Naive thymus-derived CD4-positive, alpha-beta T cell (primary cell): ENCODE measurements around the gene SYCN. TPM values are rescaled to one million over a fixed set of nuclear protein-coding genes. Genes with fewer than 3 reads are reported as not detected.
A peak's percentile ranks its signal among the peaks of the same experiment; 100 is the strongest.

ENCODE experiments used
- ATAC-seq: fragments of 150-1000 bp; cut with Tn5 transposase; 2 replicates; pipeline ENCODE4 v1.10.0; 2021; ENCODE audit warnings: mild to moderate bottlenecking, moderate library complexity
- CTCF ChIA-PET: fragments of 350-600 bp; sonication (Branson Sonifier 250); formaldehyde crosslinking; loops from one replicate; lab custom pipeline; 2021; ENCODE audit warnings: antibody characterized with exemption; lab: Charles Lee
- POLR2A ChIA-PET: fragments of 350-600 bp; sonication (Branson Sonifier 250); formaldehyde crosslinking; loops from one replicate; lab custom pipeline; 2021; ENCODE audit warnings: antibody characterized with exemption, inconsistent platforms; lab: Charles Lee
- DNase-seq, 9 donors: peaks; one replicate each; pipeline versions ENCODE4 v3.0.0 to v3.0.0-alpha.2; 2020 to 2022; ENCODE audit warnings: mixed read lengths in 1 of 9
- H3K27ac ChIP-seq: one replicate; pipeline ENCODE4 v1.7.0; 2013; ENCODE audit warnings: mild to moderate bottlenecking, low read depth, low read length, moderate library complexity
- H3K27me3 ChIP-seq, 2 donors: one replicate each; pipeline ENCODE4 v1.7.0; 2013; ENCODE audit warnings: low read length in 2 of 2, mild to moderate bottlenecking in 2 of 2, moderate library complexity in 2 of 2; ENCODE audit not compliant: control insufficient read depth in 2 of 2, insufficient read depth in 2 of 2
- H3K36me3 ChIP-seq, 3 experiments: 1 replicate in 2 of 3; 2 replicates in 1 of 3; pipeline ENCODE4 v1.7.0; 2013; ENCODE audit warnings: low read length in 3 of 3, mild to moderate bottlenecking in 3 of 3, moderate library complexity in 1 of 3; ENCODE audit not compliant: insufficient read depth in 3 of 3, control insufficient read depth in 2 of 3
- H3K4me1 ChIP-seq, 2 donors: one replicate each; pipeline ENCODE4 v1.7.0; 2013; ENCODE audit warnings: low read length in 2 of 2, mild to moderate bottlenecking in 2 of 2, moderate library complexity in 1 of 2; ENCODE audit not compliant: control insufficient read depth in 2 of 2, insufficient read depth in 2 of 2
- H3K4me3 ChIP-seq: 2 replicates; pipeline ENCODE4 v1.7.0; 2013; ENCODE audit warnings: mild to moderate bottlenecking, low read length
- H3K9me3 ChIP-seq, 3 experiments: 1 replicate in 2 of 3; 2 replicates in 1 of 3; pipeline ENCODE4 v1.7.0; 2013; ENCODE audit warnings: low read length in 3 of 3; ENCODE audit not compliant: control insufficient read depth in 2 of 3
- H3K27ac Mint-ChIP-seq, 9 donors: one replicate each; pipeline ENCODE4 v1.8.0; 2020 to 2022; ENCODE audit warnings: mixed read lengths in 9 of 9, mild to moderate bottlenecking in 8 of 9, moderate library complexity in 5 of 9, inconsistent platforms in 2 of 9
- H3K27me3 Mint-ChIP-seq, 5 donors: one replicate each; pipeline ENCODE4 v1.8.0; 2021 to 2022; ENCODE audit warnings: mixed read lengths in 5 of 5, mild to moderate bottlenecking in 1 of 5
- H3K36me3 Mint-ChIP-seq, 5 donors: one replicate each; pipeline ENCODE4 v1.8.0; 2020 to 2022; ENCODE audit warnings: mixed read lengths in 5 of 5, mild to moderate bottlenecking in 3 of 5, inconsistent platforms in 1 of 5
- H3K4me1 Mint-ChIP-seq, 7 donors: one replicate each; pipeline ENCODE4 v1.8.0; 2020 to 2022; ENCODE audit warnings: mixed read lengths in 7 of 7, mild to moderate bottlenecking in 3 of 7, inconsistent platforms in 1 of 7
- H3K4me3 Mint-ChIP-seq, 10 donors: one replicate each; pipeline ENCODE4 v1.8.0; 2020 to 2022; ENCODE audit warnings: mild to moderate bottlenecking in 10 of 10, mixed read lengths in 10 of 10, moderate library complexity in 6 of 10, inconsistent platforms in 2 of 10
- H3K9me3 Mint-ChIP-seq, 11 donors: one replicate each; pipeline ENCODE4 v1.8.0; 2020 to 2022; ENCODE audit warnings: mixed read lengths in 11 of 11, mild to moderate bottlenecking in 4 of 11, inconsistent platforms in 1 of 11, moderate library complexity in 1 of 11
- intact Hi-C, 2 donors: fragments of 100-400 bp; cut with micrococcal nuclease; formaldehyde crosslinking; loops; one replicate each; pipeline ENCODE4 v1.15.1; 2023
- polyA plus RNA-seq, 2 donors: library from polyadenylated mRNA; unstranded; fragments of 300-500 nt; fragmentation: Illumina TruSeq; gene quantifications; one replicate each; pipeline ENCODE4 v1.2.3, GENCODE V29; 2021
- total RNA-seq, 6 experiments: library from RNA in 5 of 6; stranded (reverse) in 5 of 6; gene quantifications; 1 replicate in 5 of 6; 2 replicates in 1 of 6; pipeline ENCODE4 v1.2.3 and lab custom pipeline; 2021 to 2026

Gene SYCN
- total and polyA plus RNA-seq, 7 experiments from 2014 or later: not detected

GRCh38 chr19:39190768-39191167 lies 13.3 kb downstream of the SYCN start:
- H3K4me1 ChIP-seq: peaks cover 2 to 4% of the 10 kb centered on the region in 2 donors
- no peaks in the 10 kb centered on the region for H3K9me3 Mint-ChIP-seq
- DNase-seq (no peak), ATAC-seq (no peak)
- peaks cover 22 to 51% (median 28%) of the 10 kb centered on the region in 5 donors for H3K27me3 Mint-ChIP-seq
- no peak overlapping the region for H3K27ac Mint-ChIP-seq
- H3K4me3 ChIP-seq: no peak overlapping the region
- no peaks in the 10 kb centered on the region for H3K36me3 Mint-ChIP-seq
- intact Hi-C loops: no loop called here
- H3K4me3 Mint-ChIP-seq: no peak overlapping the region
- H3K9me3 ChIP-seq: no peaks in the 10 kb centered on the region
- POLR2A ChIA-PET: no interaction called here
- CTCF ChIA-PET: no interaction called here
- no peak overlapping the region for H3K27ac ChIP-seq
- no peaks in the 10 kb centered on the region for H3K36me3 ChIP-seq
- peaks cover 0 to 6% of the 10 kb centered on the region in 2 donors for H3K27me3 ChIP-seq
- H3K4me1 Mint-ChIP-seq: peaks cover 8 to 13% (median 9%) of the 10 kb centered on the region in 7 donors

GRCh38 chr19:39188960-39189359 lies 15.1 kb downstream of the SYCN start:
- H3K27ac Mint-ChIP-seq: no peak overlapping the region
- no peak overlapping the region for H3K4me3 Mint-ChIP-seq
- intact Hi-C loops: no loop called here
- H3K27me3 Mint-ChIP-seq: peaks cover 10 to 38% (median 16%) of the 10 kb centered on the region in 5 donors
- peaks cover 0 to 4% (median 0%) of the 10 kb centered on the region in 7 donors for H3K4me1 Mint-ChIP-seq
- H3K4me1 ChIP-seq: no peaks in the 10 kb centered on the region
- POLR2A ChIA-PET: no interaction called here
- H3K9me3 Mint-ChIP-seq: no peaks in the 10 kb centered on the region
- no peaks in the 10 kb centered on the region for H3K36me3 ChIP-seq
- no peaks in the 10 kb centered on the region for H3K9me3 ChIP-seq
- no peaks in the 10 kb centered on the region for H3K36me3 Mint-ChIP-seq
- no peak for DNase-seq
- CTCF ChIA-PET: no interaction called here
- H3K27me3 ChIP-seq: no peaks in the 10 kb centered on the region
- H3K27ac ChIP-seq: no peak overlapping the region
- H3K4me3 ChIP-seq: no peak overlapping the region
- no peak for ATAC-seq

- Mint-ChIP-seq H3K27ac (peak overlapping the region in 2 of 9 donors; percentile 7 to 42), H3K27me3 (peaks cover 5 to 31% (median 10%) of the 10 kb centered on the region in 5 donors), H3K36me3 (no peaks in the 10 kb centered on the region), H3K9me3 (no peaks in the 10 kb centered on the region), H3K4me1 (peaks cover 0 to 4% (median 0%) of the 10 kb centered on the region in 7 donors), H3K4me3 (no peak overlapping the region)
- Histone ChIP-seq H3K4me1 (no peaks in the 10 kb centered on the region), H3K4me3 (no peak overlapping the region), H3K36me3 (no peaks in the 10 kb centered on the region), H3K27ac (no peak overlapping the region), H3K27me3 (no peaks in the 10 kb centered on the region), H3K9me3 (no peaks in the 10 kb centered on the region)
- no peak for DNase-seq
- ChIA-PET CTCF (interaction anchor here (1.5 to 2.6 kb wide), 2 partner anchors 65 to 154 kb away, joined by 3 to 10 read pairs; no protein-coding TSS in a partner anchor), POLR2A (no interaction called here)
- ATAC-seq: no peak
- intact Hi-C loops: loop anchor here in 1 of 2 donors (1.0 kb wide), 1 partner anchor 225 kb away; no protein-coding TSS in a partner anchor
Measured at GRCh38 chr19:39187552-39187943, 16.5 kb downstream of the SYCN start.

GRCh38 chr19:39186391-39186790 lies 17.7 kb downstream of the SYCN start:
- Histone ChIP-seq H3K9me3 (no peaks in the 10 kb centered on the region), H3K4me3 (no peak overlapping the region), H3K4me1 (no peaks in the 10 kb centered on the region), H3K27ac (no peak overlapping the region), H3K27me3 (no peaks in the 10 kb centered on the region), H3K36me3 (no peaks in the 10 kb centered on the region)
- POLR2A ChIA-PET: no interaction called here
- Mint-ChIP-seq H3K27ac (no peak overlapping the region), H3K9me3 (no peaks in the 10 kb centered on the region), H3K27me3 (peaks cover 5 to 26% (median 10%) of the 10 kb centered on the region in 5 donors), H3K4me1 (peaks cover 0 to 8% (median 0%) of the 10 kb centered on the region in 7 donors), H3K36me3 (peaks cover 0 to 3% (median 0%) of the 10 kb centered on the region in 5 donors), H3K4me3 (no peak overlapping the region)
- CTCF ChIA-PET: interaction anchor here (1.1 to 2.6 kb wide), 3 partner anchors 11 to 152 kb away, joined by 3 to 10 read pairs (median 5); no protein-coding TSS in a partner anchor
- DNase-seq: no peak
- ATAC-seq: no peak
- intact Hi-C loops: no loop called here

- Histone ChIP-seq H3K4me1 (no peaks in the 10 kb centered on the region), H3K36me3 (peaks cover 0 to 15% (median 0%) of the 10 kb centered on the region in 3 experiments), H3K27me3 (no peaks in the 10 kb centered on the region), H3K9me3 (no peaks in the 10 kb centered on the region), H3K4me3 (no peak overlapping the region), H3K27ac (no peak overlapping the region)
- Mint-ChIP-seq H3K4me3 (no peak overlapping the region), H3K27ac (no peak overlapping the region), H3K9me3 (no peaks in the 10 kb centered on the region), H3K4me1 (peaks cover 0 to 6% (median 0%) of the 10 kb centered on the region in 7 donors), H3K36me3 (peaks cover 0 to 6% (median 0%) of the 10 kb centered on the region in 5 donors), H3K27me3 (peaks cover 0 to 7% (median 4%) of the 10 kb centered on the region in 5 donors)
- no peak for DNase-seq
- intact Hi-C loops: no loop called here
- no peak for ATAC-seq
- POLR2A ChIA-PET: no interaction called here
- CTCF ChIA-PET: no interaction called here
Measured at GRCh38 chr19:39183104-39183503, 21.0 kb downstream of the SYCN start.

GRCh38 chr19:39182174-39182505 lies 21.9 kb downstream of the SYCN start:
- H3K9me3 ChIP-seq: no peaks in the 10 kb centered on the region
- no peaks in the 10 kb centered on the region for H3K4me1 ChIP-seq
- H3K27ac ChIP-seq: no peak overlapping the region
- H3K4me3 Mint-ChIP-seq: no peak overlapping the region
- H3K27ac Mint-ChIP-seq: no peak overlapping the region
- H3K36me3 Mint-ChIP-seq: peaks cover 0 to 8% (median 0%) of the 10 kb centered on the region in 5 donors
- H3K27me3 ChIP-seq: no peaks in the 10 kb centered on the region
- H3K4me1 Mint-ChIP-seq: peaks cover 0 to 5% (median 0%) of the 10 kb centered on the region in 7 donors
- ATAC-seq (no peak), DNase-seq (no peak)
- intact Hi-C loops: no loop called here
- ChIA-PET POLR2A (interaction anchor here (0.5 kb wide), 1 partner anchor 1141 kb away, joined by 3 read pairs; no protein-coding TSS in a partner anchor), CTCF (no interaction called here)
- H3K27me3 Mint-ChIP-seq: peaks cover 0 to 2% (median 1%) of the 10 kb centered on the region in 5 donors
- no peak overlapping the region for H3K4me3 ChIP-seq
- peaks cover 0 to 24% (median 0%) of the 10 kb centered on the region in 3 experiments for H3K36me3 ChIP-seq
- H3K9me3 Mint-ChIP-seq: no peaks in the 10 kb centered on the region
